Hepatocyte (in vitro differentiated cells): ENCODE measurements around the gene CLEC3B.

Experiments
- CTCF ChIP-seq: fragments of 200-600 bp; sonication (generic); IDR thresholded peaks from 2 replicates; pipeline ENCODE4 v1.5.1; 2016; ENCODE audit warnings: antibody characterized with exemption, mild to moderate bottlenecking; ENCODE audit not compliant: poor library complexity
- EZH2phosphoT487 ChIP-seq: fragments of 200-600 bp; sonication (generic); IDR thresholded peaks from one replicate; pipeline ENCODE4 v1.6.1; 2018; ENCODE audit warnings: antibody characterized with exemption, mild to moderate bottlenecking, low read depth, moderate library complexity; ENCODE audit not compliant: unreplicated experiment, severe bottlenecking

DNA sequence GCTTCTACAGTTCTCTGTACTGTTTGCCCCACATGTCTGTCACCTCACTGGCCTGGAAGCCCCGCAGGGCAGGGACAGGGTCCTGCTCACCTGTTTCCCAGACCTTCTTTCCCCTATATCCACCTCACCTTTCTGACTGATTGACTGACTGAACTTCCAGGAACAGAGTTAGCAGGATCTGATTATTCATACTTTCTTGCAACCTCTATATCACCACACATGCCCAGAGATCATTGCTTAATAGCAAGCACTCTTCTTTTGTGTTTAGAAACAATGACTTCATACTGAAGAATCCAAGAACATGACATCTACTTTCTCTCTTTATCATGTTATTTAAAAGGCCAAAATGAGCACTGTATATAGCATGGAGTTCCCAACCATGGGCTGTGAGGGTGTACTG lies 18.0 kb upstream of the CLEC3B start:
- TF ChIP-seq CTCF, result no peak
- TF ChIP-seq EZH2phosphoT487, result no peak
